Measurements from ENCODE around the gene CLIC4. TPM values are rescaled to one million over a fixed set of nuclear protein-coding genes. Genes with fewer than 3 reads are reported as not detected.

CLIC4 gene
- total RNA-seq, 1 experiment from 2014 or later = 123 TPM

DNA sequence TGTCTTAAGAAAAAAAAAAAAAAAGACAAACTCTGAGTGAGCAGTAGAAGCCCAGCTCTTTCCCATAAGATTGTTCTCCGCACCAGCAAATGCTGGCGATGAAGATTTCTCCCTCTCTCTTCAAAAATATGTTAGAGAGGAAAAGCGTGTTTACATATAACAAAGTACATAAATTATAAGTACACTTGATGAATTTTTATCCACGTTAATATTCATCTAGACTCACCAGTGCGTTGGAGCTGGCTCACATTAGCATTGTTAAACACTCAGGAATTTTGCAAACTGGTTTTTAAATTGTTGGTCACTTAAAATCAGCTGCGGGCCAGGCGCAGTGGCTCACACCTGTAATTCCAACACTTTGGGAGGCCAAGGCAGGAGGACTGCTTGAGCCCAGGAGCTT, 128.8 kb downstream of the CLIC4 start:
- Histone ChIP-seq H3K9me3 (ENCODE audit: insufficient read depth, low read depth) (no peaks in the 10 kb centered on the region), H3K79me2 (ENCODE audit: low read depth) (no peaks in the 10 kb centered on the region), H3K36me3 (ENCODE audit: low read depth) (no peaks in the 10 kb centered on the region), H3K4me2 (no peak overlapping the region), H3F3A (ENCODE audit: insufficient read depth, low read depth) (no peaks in the 10 kb centered on the region), H2AFZ (no peak overlapping the region), H3K27me3 (ENCODE audit: insufficient read depth, low read depth) (no peaks in the 10 kb centered on the region), H3K4me3 (no peak overlapping the region), H3K4me1 (replicated peaks; ENCODE audit: insufficient read depth) (no peaks in the 10 kb centered on the region), H3K27ac (no peak overlapping the region), H3K9me2 (ENCODE audit: insufficient read depth) (no peaks in the 10 kb centered on the region), H4K20me1 (ENCODE audit: insufficient read depth) (no peaks in the 10 kb centered on the region)
- DNase-seq = no peak
- POLR2A ChIA-PET (ENCODE audit: unreplicated experiment) = no interaction called here
- intact Hi-C loops (cut with micrococcal nuclease; ENCODE audit: unreplicated experiment) = no loop called here
- CTCF ChIA-PET = interaction anchor here (0.7 to 0.8 kb wide), 2 partner anchors 9 to 23 kb away, joined by 3 to 4 read pairs; no protein-coding TSS in a partner anchor
- TF ChIP-seq CTCF (conservative IDR thresholded peaks at IDR 0.05) (no peak), EZH2 (IDR thresholded peaks at IDR 0.05; ENCODE audit: low read depth) (no peak)
- BruUV-seq (replicated peaks) = no TSS peak

- intact Hi-C loops (cut with micrococcal nuclease; ENCODE audit: unreplicated experiment) = no loop called here
- no peak overlapping the region for H3K4me3 ChIP-seq
- no peaks in the 10 kb centered on the region for H3K79me2 ChIP-seq (ENCODE audit: low read depth)
- no peaks in the 10 kb centered on the region for H4K20me1 ChIP-seq (ENCODE audit: insufficient read depth)
- H2AFZ ChIP-seq = no peak overlapping the region
- H3K27ac ChIP-seq = no peak overlapping the region
- H3K36me3 ChIP-seq (ENCODE audit: low read depth) = no peaks in the 10 kb centered on the region
- no peaks in the 10 kb centered on the region for H3F3A ChIP-seq (ENCODE audit: insufficient read depth, low read depth)
- no TSS peak for BruUV-seq (replicated peaks)
- no peaks in the 10 kb centered on the region for H3K9me2 ChIP-seq (ENCODE audit: insufficient read depth)
- no peaks in the 10 kb centered on the region for H3K9me3 ChIP-seq (ENCODE audit: insufficient read depth, low read depth)
- DNase-seq = peak in 1 of 2 experiments; percentile 44
- no peaks in the 10 kb centered on the region for H3K4me1 ChIP-seq (replicated peaks; ENCODE audit: insufficient read depth)
- TF ChIP-seq EZH2 (IDR thresholded peaks at IDR 0.05; ENCODE audit: low read depth) (no peak), CTCF (conservative IDR thresholded peaks at IDR 0.05) (no peak)
- POLR2A ChIA-PET (ENCODE audit: unreplicated experiment) = no interaction called here
- no peak overlapping the region for H3K4me2 ChIP-seq
- no peaks in the 10 kb centered on the region for H3K27me3 ChIP-seq (ENCODE audit: insufficient read depth, low read depth)
- CTCF ChIA-PET = interaction anchor here (0.7 to 0.8 kb wide), 2 partner anchors 10 to 22 kb away, joined by 3 to 4 read pairs; no protein-coding TSS in a partner anchor
Observed at GRCh38 chr1:24874611-24875234, 129.5 kb downstream of the CLIC4 start.

DNA sequence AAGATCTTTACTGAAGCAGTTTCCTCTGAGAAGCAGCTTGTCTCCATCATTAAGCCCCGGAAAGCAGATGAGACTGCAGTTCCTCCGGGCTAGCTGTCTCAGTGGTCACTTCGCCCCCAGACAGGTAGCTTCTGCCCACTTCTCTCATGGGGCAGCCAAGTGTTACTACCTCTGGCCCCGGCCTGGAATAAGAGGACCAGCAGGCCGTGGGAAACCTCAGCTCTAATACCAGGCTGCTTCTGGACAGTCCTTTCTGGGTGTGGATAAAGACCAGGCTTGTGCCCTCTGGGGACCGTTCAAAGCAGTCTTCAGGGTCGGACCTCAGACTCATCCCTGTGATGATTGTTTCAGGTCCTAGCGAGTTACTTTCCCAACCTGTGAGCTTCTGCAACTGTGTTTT, 130.0 kb downstream of the CLIC4 start:
- Histone ChIP-seq H3F3A (ENCODE audit: insufficient read depth, low read depth) (no peaks in the 10 kb centered on the region), H3K4me2 (no peak overlapping the region), H2AFZ (no peak overlapping the region), H3K9me3 (ENCODE audit: insufficient read depth, low read depth) (no peaks in the 10 kb centered on the region), H3K79me2 (ENCODE audit: low read depth) (no peaks in the 10 kb centered on the region), H3K4me1 (replicated peaks; ENCODE audit: insufficient read depth) (no peaks in the 10 kb centered on the region), H3K9me2 (ENCODE audit: insufficient read depth) (no peaks in the 10 kb centered on the region), H3K27me3 (ENCODE audit: insufficient read depth, low read depth) (no peaks in the 10 kb centered on the region), H4K20me1 (ENCODE audit: insufficient read depth) (no peaks in the 10 kb centered on the region), H3K27ac (no peak overlapping the region), H3K36me3 (ENCODE audit: low read depth) (no peaks in the 10 kb centered on the region), H3K4me3 (no peak overlapping the region)
- ChIA-PET POLR2A (ENCODE audit: unreplicated experiment) (no interaction called here), CTCF (no interaction called here)
- TF ChIP-seq CTCF (conservative IDR thresholded peaks at IDR 0.05) (no peak), EZH2 (IDR thresholded peaks at IDR 0.05; ENCODE audit: low read depth) (no peak)
- no TSS peak for BruUV-seq (replicated peaks)
- intact Hi-C loops (cut with micrococcal nuclease; ENCODE audit: unreplicated experiment) = no loop called here
- DNase-seq = no peak
